SK-MEL-5 (cell line): ENCODE measurements around the gene ZP2. TPM values are rescaled to one million over a fixed set of nuclear protein-coding genes. Genes with fewer than 3 reads are reported as not detected.
"Not testable (repeated sequence)": the region's sequence is repeated elsewhere in the genome, so short reads cannot be mapped to it uniquely, and the experiment has no call there.

Source experiments
- DNase-seq: peaks from one replicate; pipeline ENCODE4 v3.0.0-alpha.2; 2016; ENCODE audit warnings: low read depth, low spot score
- in situ Hi-C: cut with HindIII; loops from 2 replicates; pipeline ENCODE4 v1.10.0; 2016; ENCODE audit warnings: low sequenced_read_pairs, high pct_unique_total_duplicates, low pct_unique_long_range_greater_than_20kb
- total RNA-seq: library from RNA; depleted of rRNA; stranded (reverse); fragments of >200 nt; shearing (Covaris generic); gene quantifications from 2 replicates; pipeline ENCODE4 v1.2.3, GENCODE V29; 2014; rRNA removed

The ZP2 gene
- total RNA-seq, 1 experiment from 2014 or later: not detected

DNA sequence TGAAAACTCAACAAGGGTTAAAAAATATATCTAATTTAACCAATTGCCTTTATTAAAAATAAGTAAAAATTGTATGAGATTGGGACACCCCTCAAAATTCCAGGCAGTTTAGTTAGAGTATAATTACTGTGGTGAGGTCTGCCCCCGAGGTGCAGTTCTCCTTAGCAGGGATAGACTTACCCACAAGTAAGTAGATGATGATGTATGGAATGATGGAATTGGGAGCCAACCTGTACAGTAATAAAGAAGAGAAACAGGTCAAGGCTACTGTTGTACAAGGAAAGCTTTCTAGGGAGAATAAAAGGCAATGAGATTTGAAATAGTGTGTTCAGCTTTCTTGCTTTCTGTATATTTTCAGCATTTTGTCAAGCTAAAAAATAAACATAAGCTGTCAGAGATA lies 51.1 kb downstream of the ZP2 start:
- in situ Hi-C loops: no loop called here
- no peak for DNase-seq

GRCh38 chr16:21159281-21159951 lies 52.0 kb downstream of the ZP2 start:
- peak; percentile 13 for DNase-seq
- in situ Hi-C loops: no loop called here

DNA sequence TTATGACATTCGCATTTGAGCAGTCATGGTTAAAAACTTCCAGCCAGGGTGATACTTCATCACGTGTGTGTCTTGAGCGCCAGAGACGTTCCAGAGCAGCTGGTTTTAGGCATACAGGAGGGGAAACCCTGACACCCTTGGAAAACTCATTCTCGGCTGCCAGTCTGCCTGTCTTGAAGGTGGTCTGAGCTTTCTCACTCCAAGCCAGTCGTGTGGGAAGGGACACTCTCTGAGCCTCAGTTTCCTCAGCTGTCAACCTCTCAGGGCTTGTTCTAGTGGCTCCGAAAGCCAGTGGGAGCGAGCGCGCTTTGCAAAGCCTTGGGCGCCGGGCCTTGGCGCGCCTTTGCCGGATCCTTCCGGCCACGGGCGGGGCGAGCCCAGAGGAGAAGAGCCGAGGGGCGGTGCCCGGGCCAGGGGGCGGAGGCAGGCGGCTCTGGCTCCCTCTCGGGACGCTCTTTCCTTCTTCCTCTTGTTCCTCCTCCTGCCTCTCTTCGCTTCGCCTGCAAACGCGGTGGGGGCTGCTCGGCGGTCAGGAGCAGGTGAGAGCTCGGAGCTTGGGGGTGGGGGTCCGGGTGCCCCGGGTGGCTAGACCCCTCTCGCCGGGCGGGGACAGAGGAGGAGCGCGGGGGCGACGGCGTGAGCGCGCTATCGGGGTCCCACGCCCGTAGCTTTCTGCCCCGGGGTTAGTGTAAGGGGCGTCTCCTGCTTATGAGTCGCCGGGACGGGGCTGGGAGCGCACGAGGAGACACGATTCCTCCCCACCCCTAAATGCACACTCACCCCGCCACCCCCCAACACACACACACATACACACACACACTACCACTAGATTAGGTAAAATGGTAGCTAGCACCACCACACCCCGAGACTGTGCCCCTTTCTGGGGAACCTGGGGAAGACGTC lies 52.9 kb downstream of the ZP2 start, which contains the start of gene LDAF1:
Gene LDAF1, plus strand, starts transcription at position 467 of the 903 bp plus-strand sequence. CDS start 2,509 bp downstream, outside the sequence.
- peak; percentile 73 for DNase-seq
- in situ Hi-C loops: no loop called here

DNA sequence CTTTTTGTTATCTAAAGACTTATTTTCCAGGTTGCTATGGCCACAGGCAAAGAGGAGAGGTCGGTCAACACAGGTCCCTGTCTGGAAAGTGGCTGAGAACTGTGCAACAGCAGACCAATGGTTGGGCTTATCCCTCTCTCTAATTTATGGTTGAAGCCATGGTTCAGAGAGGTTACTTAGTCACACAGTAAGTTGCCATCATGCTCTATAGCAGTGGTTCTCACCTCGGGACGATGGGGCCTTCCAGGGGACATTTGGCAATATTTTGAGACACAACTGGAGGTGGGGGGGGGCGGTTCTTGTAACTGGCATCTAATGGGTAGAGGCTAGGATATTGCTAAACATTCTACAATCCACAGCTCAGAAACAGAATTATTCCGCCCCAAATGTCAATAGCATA lies 53.7 kb downstream of the ZP2 start:
- in situ Hi-C loops: no loop called here
- no peak for DNase-seq

DNA sequence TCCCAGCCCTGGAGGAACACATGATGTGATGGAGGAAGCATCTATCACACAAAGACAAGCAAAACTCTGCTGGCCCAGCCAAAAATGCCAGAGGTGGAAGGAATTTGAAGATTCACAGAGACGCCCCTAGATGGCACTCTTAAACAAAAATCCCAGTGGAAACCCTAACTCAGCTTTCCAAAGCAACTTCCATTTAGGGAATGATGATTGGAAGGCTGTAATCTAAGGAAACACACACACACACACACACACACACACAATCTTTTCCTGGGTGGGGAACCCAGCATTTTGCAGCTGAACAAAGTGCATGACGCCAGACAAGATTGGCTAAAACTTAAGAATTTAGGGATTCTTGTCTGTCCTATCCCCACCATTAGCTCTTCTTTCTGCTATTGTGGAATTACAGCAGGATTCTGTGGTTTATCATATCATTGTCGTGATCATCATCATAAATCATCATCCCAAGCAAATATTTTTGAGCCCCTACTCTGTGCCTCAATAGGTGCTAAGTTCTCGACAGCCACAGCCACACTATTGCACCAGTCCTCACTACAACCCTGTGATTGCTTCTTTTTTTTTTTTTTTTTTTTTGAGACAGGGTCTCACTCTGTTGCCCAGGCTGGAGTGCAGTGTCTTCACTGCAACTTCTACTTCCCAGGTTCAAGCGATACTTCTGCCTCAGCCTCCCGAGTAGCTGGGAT lies 54.5 kb downstream of the ZP2 start:
- peak; percentile 81 for DNase-seq
- in situ Hi-C loops: no loop called here

DNA sequence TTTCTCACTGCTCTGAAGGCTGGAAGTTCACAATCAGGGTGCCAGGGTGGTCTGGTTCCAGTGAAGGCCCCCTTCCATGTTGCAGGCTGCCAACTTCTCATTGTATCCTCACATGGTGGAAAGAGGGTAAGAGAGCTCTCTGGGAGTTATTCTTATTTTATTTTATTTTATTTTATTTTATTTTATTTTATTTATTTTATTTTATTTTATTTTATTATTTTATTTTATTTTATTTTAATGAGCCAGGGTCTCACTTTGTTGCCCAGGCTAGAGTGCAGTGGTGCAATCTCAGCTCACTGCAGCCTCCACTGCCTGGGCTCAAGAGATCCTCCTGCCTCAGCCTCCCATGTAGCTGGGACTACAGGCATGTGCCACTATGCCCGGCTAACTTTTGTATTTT lies 55.4 kb downstream of the ZP2 start:
- in situ Hi-C loops, DNase-seq: not testable (repeated sequence)

DNA sequence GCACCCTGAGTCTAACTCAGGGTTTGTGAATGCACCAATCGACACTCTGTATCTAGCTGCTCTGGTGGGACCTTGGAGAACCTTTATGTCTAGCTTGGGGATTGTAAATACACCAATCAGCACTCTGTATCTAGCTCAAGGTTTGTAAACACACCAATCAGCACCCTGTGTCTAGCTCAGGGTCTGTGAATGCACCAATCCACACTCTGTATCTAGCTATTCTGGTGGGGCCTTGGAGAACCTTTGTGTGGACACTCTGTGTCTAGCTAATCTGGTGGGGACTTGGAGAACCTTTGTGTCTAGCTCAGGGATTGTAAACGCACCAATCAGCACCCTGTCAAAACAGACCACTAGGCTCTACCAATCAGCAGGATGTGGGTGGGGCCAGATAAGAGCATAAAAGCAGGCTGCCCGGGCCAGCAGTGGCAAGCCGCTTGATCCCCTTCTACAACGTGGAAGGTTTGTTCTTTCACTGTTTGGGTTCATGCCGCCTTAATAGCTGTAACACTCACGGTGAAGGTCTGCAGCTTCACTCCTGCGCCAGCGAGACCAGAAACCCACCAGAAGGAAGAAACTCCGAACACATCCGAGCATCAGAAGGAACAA lies 58.1 kb downstream of the ZP2 start:
- in situ Hi-C loops, DNase-seq: not testable (repeated sequence)

DNA sequence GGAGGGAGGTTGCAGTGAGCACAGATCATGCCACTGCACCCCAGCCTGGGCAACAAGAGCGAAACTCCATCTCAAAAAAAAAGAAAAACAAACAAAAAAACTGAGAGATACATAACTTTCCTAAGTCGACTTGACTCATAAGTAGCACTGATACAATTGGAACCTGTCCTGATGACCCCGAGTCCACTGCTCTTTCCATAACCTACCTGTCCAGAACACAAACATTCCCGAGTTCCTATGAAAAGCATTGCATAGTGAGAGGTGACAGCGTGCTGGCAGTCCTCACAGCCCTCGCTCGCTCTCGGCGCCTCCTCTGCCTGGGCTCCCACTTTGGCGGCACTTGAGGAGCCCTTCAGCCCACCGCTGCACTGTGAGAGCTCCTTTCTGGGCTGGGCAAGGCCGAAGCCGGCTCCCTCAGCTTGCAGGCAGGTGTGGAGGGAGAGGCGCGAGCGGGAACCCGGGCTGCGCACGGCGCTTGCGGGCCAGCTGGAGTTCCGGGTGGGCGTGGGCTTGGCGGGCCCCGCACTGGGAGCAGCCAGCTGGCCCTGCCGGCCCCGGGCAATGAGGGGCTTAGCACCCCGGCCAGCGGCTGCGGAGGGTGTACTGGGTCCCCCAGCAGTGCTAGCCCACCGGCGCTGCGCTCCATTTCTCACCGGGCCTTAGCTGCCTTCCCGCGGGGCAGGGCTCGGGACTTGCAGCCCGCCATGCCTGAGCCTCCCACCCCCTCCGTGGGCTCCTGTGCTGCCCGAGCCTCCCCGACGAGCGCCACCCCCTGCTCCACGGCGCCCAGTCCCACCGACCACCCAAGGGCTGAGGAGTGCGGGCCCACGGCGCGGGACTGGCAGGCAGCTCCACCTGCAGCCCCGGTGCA lies 59.0 kb downstream of the ZP2 start:
- DNase-seq, in situ Hi-C loops: not testable (repeated sequence)

- peak; percentile 29 for DNase-seq
- in situ Hi-C loops: no loop called here
Observed at GRCh38 chr16:21150375-21151001, 60.9 kb downstream of the ZP2 start, which contains the start of gene DNAH3. TSS of gene DNAH3 (minus strand) at chr16:21150846. CDS start at chr16:21150319, 527 bp downstream.

Other genes with a start within 250 kb of the ZP2 start
- gene DNAH3, start 60.7 kb downstream of the ZP2 start, total RNA-seq: under 0.01 and 0.05 TPM in 2 replicates
- 14.1 and 17.3 TPM in 2 replicates for gene LDAF1, start 52.9 kb downstream of the ZP2 start, total RNA-seq
- not detected in 2 replicates for gene ANKS4B, start 22.1 kb upstream of the ZP2 start, total RNA-seq
- gene CRYM, start 66.7 kb upstream of the ZP2 start, total RNA-seq: 2.0 and 2.6 TPM in 2 replicates